GM06990 (cell line): ENCODE measurements around the gene SCAF8.

ENCODE experiments used
- DNase-seq: peaks from one replicate; pipeline ENCODE4 v3.0.0-alpha.2; 2011; ENCODE audit not compliant: insufficient read length; ENCODE audit errors: extremely low read depth
- H3K27me3 ChIP-seq: replicated peaks from 2 replicates; pipeline ENCODE4 v1.6.0; 2011; ENCODE audit warnings: low read length; ENCODE audit not compliant: control insufficient read depth, insufficient read depth
- H3K36me3 ChIP-seq: 2 replicates; pipeline ENCODE4 v1.5.1; 2011; ENCODE audit warnings: low read length; ENCODE audit not compliant: control insufficient read depth, insufficient read depth
- H3K4me3 ChIP-seq: replicated peaks from 2 replicates; pipeline ENCODE4 v1.5.1; 2011; ENCODE audit warnings: low read depth, mild to moderate bottlenecking, control low read depth, low read length
- TF ChIP-seq, protein P1 (sequence below): IDR thresholded peaks from 2 replicates; pipeline ENCODE4 v1.5.1; 2011; ENCODE audit warnings: low read length, control low read depth, mild to moderate bottlenecking, inconsistent platforms; ENCODE audit not compliant: insufficient read depth, poor library complexity, severe bottlenecking

SCAF8 gene

DNA sequence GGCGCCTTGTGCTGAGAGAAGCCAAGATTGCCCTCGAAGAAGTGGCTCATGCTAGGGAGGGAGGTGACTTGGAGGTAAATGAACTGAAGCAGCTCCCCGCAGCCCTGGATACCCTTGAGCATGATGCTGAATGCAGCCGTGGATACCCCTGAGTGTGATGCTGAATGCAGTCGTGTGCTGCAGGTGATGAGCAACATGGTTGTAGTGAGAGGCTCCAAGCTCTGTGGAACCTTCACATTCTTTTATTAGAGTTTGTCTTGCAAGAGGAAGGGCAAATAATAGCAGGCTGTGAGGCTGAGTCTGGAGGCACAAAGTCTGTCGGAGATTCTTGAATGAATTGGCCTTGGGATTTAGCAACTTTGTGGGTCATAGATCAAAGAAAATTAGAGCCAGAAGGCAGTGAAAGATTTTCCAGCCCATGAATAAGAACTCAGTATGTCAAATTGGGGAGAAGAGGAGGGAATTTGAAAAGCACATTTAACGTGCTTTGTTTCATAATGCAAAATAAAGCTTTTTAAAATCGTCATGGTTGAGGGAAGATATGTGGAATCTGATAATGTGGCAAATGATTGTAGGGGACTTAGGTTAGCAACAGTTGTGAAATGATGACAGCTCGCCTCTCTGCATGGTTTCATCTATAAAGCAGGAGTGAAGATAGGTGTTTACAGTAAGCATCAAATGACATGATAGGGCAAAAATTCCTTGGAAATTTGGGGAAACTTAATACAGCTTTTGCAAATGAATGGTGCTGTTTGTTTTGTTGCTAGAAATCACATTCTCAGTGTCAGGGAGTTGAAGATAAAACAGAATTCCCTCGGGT lies 141.8 kb downstream of the SCAF8 start:
- DNase-seq = no peak
- Histone ChIP-seq H3K27me3 (no peaks in the 10 kb centered on the region), H3K4me3 (no peak overlapping the region), H3K36me3 (no peaks in the 10 kb centered on the region)
- TF ChIP-seq, protein P1, sequence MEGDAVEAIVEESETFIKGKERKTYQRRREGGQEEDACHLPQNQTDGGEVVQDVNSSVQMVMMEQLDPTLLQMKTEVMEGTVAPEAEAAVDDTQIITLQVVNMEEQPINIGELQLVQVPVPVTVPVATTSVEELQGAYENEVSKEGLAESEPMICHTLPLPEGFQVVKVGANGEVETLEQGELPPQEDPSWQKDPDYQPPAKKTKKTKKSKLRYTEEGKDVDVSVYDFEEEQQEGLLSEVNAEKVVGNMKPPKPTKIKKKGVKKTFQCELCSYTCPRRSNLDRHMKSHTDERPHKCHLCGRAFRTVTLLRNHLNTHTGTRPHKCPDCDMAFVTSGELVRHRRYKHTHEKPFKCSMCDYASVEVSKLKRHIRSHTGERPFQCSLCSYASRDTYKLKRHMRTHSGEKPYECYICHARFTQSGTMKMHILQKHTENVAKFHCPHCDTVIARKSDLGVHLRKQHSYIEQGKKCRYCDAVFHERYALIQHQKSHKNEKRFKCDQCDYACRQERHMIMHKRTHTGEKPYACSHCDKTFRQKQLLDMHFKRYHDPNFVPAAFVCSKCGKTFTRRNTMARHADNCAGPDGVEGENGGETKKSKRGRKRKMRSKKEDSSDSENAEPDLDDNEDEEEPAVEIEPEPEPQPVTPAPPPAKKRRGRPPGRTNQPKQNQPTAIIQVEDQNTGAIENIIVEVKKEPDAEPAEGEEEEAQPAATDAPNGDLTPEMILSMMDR = no peak

DNA sequence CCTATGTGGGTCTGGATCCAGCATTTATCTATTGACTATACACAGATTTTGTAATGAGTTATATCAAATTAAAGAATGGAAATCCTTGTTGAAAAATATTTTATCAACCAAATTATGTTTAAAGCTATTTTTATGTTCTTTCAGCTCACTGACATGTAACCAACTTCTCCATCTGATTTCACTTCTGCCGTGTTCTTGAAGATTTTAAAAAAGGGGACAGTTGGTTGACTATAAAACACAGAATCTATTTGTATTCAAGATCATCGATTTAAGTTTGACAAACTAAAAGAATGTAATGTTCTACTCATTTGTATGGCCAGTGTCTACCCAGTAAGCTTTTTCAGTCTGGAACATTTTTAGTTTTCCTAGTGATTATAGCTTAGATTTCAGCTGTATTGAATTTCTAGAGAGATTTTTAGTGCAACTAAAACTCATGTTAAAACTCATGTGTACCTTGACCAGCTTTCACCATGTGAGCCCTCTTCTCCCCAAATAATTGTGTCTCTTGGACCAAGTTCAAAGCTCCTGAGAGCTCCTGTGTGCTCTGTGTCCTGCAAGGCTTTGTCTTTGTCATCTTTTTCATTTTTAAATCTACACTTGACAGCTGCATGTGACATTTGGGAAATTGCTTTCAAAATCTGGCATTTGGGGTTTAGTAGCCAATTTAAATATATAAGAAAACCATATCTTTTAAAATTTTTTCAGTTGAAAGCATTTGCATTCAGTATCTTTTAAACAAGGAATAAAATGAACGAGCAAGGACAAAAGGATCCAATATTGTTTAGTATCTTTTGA lies 143.5 kb downstream of the SCAF8 start:
- TF ChIP-seq, protein P1 = no peak
- Histone ChIP-seq H3K4me3 (no peak overlapping the region), H3K27me3 (no peaks in the 10 kb centered on the region), H3K36me3 (no peaks in the 10 kb centered on the region)
- no peak for DNase-seq

DNA sequence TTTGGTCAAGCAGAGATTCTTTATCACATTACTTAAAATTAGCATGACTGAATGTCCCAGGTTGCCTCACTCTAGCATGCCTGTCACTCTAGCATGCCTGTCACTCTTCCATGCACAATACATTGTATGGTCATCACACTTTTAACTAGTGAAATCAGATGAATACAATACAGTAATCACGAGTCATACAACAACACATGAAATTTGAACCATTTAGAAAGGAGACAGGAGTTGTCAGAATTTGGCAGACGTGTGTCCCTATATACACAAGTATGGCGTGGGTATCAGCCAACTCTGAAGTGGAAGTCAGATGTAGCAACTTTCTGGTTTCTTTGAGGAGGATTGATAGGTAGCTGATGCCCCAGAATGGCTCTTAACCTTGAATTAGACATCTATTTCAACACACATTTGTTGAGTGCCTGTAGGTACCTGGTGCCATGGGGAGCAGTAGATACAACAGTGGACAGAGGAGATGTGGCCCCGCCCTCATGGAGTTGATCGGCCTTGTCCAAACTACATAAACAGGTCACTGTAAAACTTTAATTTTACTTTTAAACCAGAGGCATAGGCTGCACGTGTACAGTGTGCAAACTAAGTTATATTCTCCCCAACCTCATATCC lies 145.8 kb downstream of the SCAF8 start:
- Histone ChIP-seq H3K36me3 (no peaks in the 10 kb centered on the region; the same call in 1 of the 2 replicates), H3K27me3 (no peaks in the 10 kb centered on the region), H3K4me3 (no peak overlapping the region)
- no peak for DNase-seq
- TF ChIP-seq, protein P1 = no peak

DNA sequence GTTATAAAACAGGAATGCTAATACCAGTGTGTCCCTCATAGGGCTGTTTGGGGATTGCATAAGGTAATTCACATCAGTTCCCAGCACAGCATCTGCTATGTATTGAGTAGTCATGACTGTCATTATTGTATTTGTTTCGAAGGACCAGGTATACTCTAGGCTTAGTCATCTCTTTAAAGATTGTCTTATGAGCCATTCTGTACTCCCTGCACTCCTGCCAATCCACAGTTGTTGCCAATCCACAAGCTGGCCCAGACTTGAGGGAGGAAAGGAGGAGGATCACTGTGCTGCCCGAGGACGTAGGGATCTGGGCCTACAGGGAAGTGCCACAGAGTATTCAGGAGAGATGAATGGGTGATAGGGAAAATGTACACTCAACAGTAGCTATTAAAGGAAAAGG lies 148.9 kb downstream of the SCAF8 start:
- DNase-seq = no peak
- Histone ChIP-seq H3K4me3 (no peak overlapping the region), H3K36me3 (no peaks in the 10 kb centered on the region; the same call in none of the 2 replicates), H3K27me3 (no peaks in the 10 kb centered on the region)
- TF ChIP-seq, protein P1 = no peak
